ENCODE results near the gene ERCC6.

GRCh38 chr10:49524496-49524895 is 14.4 kb downstream of the ERCC6 start:
- no peak for TF ChIP-seq CTCF (IDR thresholded peaks at IDR 0.05)
- no peak for TF ChIP-seq POLR2A (IDR thresholded peaks at IDR 0.05)
